Smooth muscle cell (in vitro differentiated cells): Measurements from ENCODE around the gene BRF1. TPM values are rescaled to one million over a fixed set of nuclear protein-coding genes. Genes with fewer than 3 reads are reported as not detected.

ENCODE experiments used
- DNase-seq: peaks from one replicate; lab custom pipeline; 2025; ENCODE audit not compliant: unreplicated experiment; lab: John Stamatoyannopoulos, UW
- H2AFZ ChIP-seq: fragments of 200-600 bp; sonication (generic); 2 replicates; pipeline ENCODE4 v1.6.0; 2016; ENCODE audit warnings: antibody characterized with exemption, low read depth, mild to moderate bottlenecking
- H3F3A ChIP-seq: fragments of 200-600 bp; sonication (generic); 2 replicates; pipeline ENCODE4 v1.6.0; 2017; ENCODE audit warnings: antibody characterized with exemption, low read depth
- H3K27ac ChIP-seq: fragments of 200-600 bp; sonication (generic); 2 replicates; pipeline ENCODE4 v1.5.1; 2016; ENCODE audit warnings: low read depth, mild to moderate bottlenecking
- H3K27me3 ChIP-seq: fragments of 200-600 bp; sonication (generic); 2 replicates; pipeline ENCODE4 v1.6.1; 2016; ENCODE audit warnings: low read depth, mild to moderate bottlenecking
- H3K36me3 ChIP-seq: fragments of 200-600 bp; sonication (generic); 2 replicates; pipeline ENCODE4 v1.5.1; 2016; ENCODE audit warnings: low read depth
- H3K4me1 ChIP-seq: fragments of 200-600 bp; sonication (generic); 2 replicates; pipeline ENCODE4 v1.5.1; 2016; ENCODE audit warnings: low read depth
- H3K4me2 ChIP-seq: fragments of 200-600 bp; sonication (generic); 2 replicates; pipeline ENCODE4 v1.6.0; 2016; ENCODE audit warnings: mild to moderate bottlenecking
- H3K4me3 ChIP-seq: fragments of 200-600 bp; sonication (generic); 2 replicates; pipeline ENCODE4 v1.5.1; 2016; ENCODE audit warnings: mild to moderate bottlenecking
- H3K79me2 ChIP-seq: fragments of 200-600 bp; sonication (generic); 2 replicates; pipeline ENCODE4 v1.6.0; 2016; ENCODE audit warnings: low read depth, mild to moderate bottlenecking
- H3K9ac ChIP-seq: fragments of 200-600 bp; sonication (generic); 2 replicates; pipeline ENCODE4 v1.6.0; 2016; ENCODE audit warnings: low read depth
- H3K9me3 ChIP-seq: fragments of 200-600 bp; sonication (generic); replicated peaks from 2 replicates; pipeline ENCODE4 v1.5.1; 2016; ENCODE audit warnings: low read depth
- H4K20me1 ChIP-seq: fragments of 200-600 bp; sonication (generic); 2 replicates; pipeline ENCODE4 v1.6.0; 2016; ENCODE audit warnings: low read depth
- CTCF ChIP-seq: fragments of 200-600 bp; sonication (generic); IDR thresholded peaks from 2 replicates; pipeline ENCODE4 v1.5.1; 2017; ENCODE audit warnings: borderline replicate concordance, mild to moderate bottlenecking, antibody characterized with exemption; ENCODE audit not compliant: insufficient read depth, poor library complexity, severe bottlenecking
- WGBS: methylation state at CpG from one replicate; pipeline ENCODE4 v1.1.7; 2016; ENCODE audit warnings: low lambda C conversion rate; 5-methylcytosine and 5-hydroxymethylcytosine counted together
- polyA plus RNA-seq: library from polyadenylated mRNA; unstranded; fragments of >200 nt; fragmentation: Nextera tagmentation; extraction: Ambion mirVana; gene quantifications from 2 replicates; pipeline ENCODE4 v1.2.1, GENCODE V29; 2016
- total RNA-seq: library from RNA; depleted of rRNA; stranded (reverse); fragments of >200 nt; gene quantifications from 2 replicates; pipeline ENCODE4 v1.2.3, GENCODE V29; 2014

The BRF1 gene
- total and polyA plus RNA-seq, 2 experiments from 2014 or later = 12.5 to 15.9 TPM

- no peak for TF ChIP-seq CTCF
- WGBS = 100% methylated on average over 9 of the region's 9 CpGs
- no peaks in the 10 kb centered on the region for H3K27me3 ChIP-seq
- H3F3A ChIP-seq = no peaks in the 10 kb centered on the region
- H3K9ac ChIP-seq = no peak overlapping the region
- H3K36me3 ChIP-seq = no peaks in the 10 kb centered on the region
- no peak overlapping the region for H3K27ac ChIP-seq
- peaks cover 55% of the 10 kb centered on the region for H3K79me2 ChIP-seq
- no peaks in the 10 kb centered on the region for H3K9me3 ChIP-seq
- H3K4me1 ChIP-seq = peaks cover 9% of the 10 kb centered on the region
- DNase-seq = no peak
- no peak overlapping the region for H3K4me2 ChIP-seq
- peaks cover 89% of the 10 kb centered on the region for H4K20me1 ChIP-seq
- H3K4me3 ChIP-seq = no peak overlapping the region
- H2AFZ ChIP-seq = no peak overlapping the region
Observed at GRCh38 chr14:105325303-105325702, 24.5 kb upstream of the BRF1 start.

GRCh38 chr14:105324871-105325270, 24.1 kb upstream of the BRF1 start:
- TF ChIP-seq CTCF = no peak
- peaks cover 91% of the 10 kb centered on the region for H4K20me1 ChIP-seq
- no peaks in the 10 kb centered on the region for H3K36me3 ChIP-seq
- H3K4me1 ChIP-seq = peaks cover 8% of the 10 kb centered on the region
- no peaks in the 10 kb centered on the region for H3F3A ChIP-seq
- no peak overlapping the region for H3K4me3 ChIP-seq
- H2AFZ ChIP-seq = no peak overlapping the region
- DNase-seq = no peak
- no peak overlapping the region for H3K27ac ChIP-seq
- H3K9me3 ChIP-seq = no peaks in the 10 kb centered on the region
- H3K79me2 ChIP-seq = peaks cover 59% of the 10 kb centered on the region
- 96% methylated on average over 11 of the region's 12 CpGs for WGBS
- H3K27me3 ChIP-seq = no peaks in the 10 kb centered on the region
- H3K9ac ChIP-seq = no peak overlapping the region
- no peak overlapping the region for H3K4me2 ChIP-seq

DNA sequence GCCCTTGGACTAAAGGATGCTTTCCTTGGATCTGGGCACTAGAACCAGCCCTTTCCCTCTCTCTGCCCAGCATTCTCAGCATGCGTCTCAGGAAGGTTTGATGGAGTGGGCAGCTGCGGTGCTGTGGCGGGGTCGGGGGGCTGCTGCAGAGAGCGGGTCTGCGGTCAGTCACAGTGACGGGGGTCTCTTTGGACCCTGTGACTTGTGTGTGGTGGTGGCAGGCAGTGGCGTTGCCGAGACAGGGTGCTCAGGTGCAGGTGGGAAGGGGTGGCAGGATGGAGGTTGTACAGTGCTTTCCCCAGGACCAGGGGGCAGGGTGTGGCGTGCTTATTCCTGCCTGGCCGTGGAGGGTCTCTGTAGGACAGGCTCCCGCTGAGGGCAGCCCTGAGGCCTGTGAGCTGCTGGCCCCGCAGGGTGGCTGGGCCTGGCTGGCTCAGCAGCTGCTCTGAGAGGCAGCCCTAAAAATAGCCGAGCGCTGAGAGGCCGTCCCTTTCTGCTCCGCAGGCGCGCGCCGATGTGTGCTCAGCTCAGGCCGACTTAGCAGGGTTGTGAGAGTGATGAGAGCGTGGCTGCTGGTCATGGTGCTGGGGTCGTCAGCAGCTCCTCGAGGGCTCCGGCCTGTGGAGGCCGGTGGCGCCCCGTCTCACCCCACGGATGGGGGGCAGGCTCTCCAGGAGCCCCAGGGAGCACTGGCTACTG, 23.4 kb upstream of the BRF1 start:
- no peak overlapping the region for H3K9ac ChIP-seq
- peaks cover 8% of the 10 kb centered on the region for H3K4me1 ChIP-seq
- no peak overlapping the region for H2AFZ ChIP-seq
- peaks cover 65% of the 10 kb centered on the region for H3K79me2 ChIP-seq
- 95% methylated on average over 30 of the region's 30 CpGs for WGBS
- H3K4me2 ChIP-seq = no peak overlapping the region
- no peak overlapping the region for H3K4me3 ChIP-seq
- H3K36me3 ChIP-seq = no peaks in the 10 kb centered on the region
- H3K27me3 ChIP-seq = no peaks in the 10 kb centered on the region
- no peaks in the 10 kb centered on the region for H3F3A ChIP-seq
- peaks cover 97% of the 10 kb centered on the region for H4K20me1 ChIP-seq
- H3K27ac ChIP-seq = no peak overlapping the region
- no peak for TF ChIP-seq CTCF
- H3K9me3 ChIP-seq = no peaks in the 10 kb centered on the region
- DNase-seq = no peak

DNA sequence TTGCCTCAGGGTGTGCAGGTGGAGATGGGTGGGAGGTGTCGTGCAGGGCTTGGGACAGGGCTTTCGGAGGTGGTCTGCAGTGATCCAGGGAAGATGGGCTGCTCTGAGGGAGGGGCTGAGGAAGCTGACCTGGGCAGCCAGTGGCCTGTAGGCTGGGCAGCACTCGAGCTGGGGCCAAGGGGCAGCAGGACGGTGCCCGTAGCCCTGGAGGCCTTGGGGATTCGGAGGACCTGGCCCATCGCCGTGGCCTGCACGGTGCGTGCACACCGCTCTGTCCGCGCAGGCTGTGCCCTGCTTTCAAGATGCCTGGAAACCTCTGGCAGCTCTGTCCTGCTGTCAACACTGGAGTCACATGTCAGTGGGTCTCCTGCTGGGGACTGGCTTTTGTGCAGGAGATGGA, 22.9 kb upstream of the BRF1 start:
- H3F3A ChIP-seq = no peaks in the 10 kb centered on the region
- H3K79me2 ChIP-seq = peaks cover 71% of the 10 kb centered on the region
- DNase-seq = no peak
- H3K27ac ChIP-seq = no peak overlapping the region
- H2AFZ ChIP-seq = no peak overlapping the region
- H3K4me3 ChIP-seq = no peak overlapping the region
- H3K4me1 ChIP-seq = peaks cover 8% of the 10 kb centered on the region
- no peaks in the 10 kb centered on the region for H3K36me3 ChIP-seq
- H3K27me3 ChIP-seq = no peaks in the 10 kb centered on the region
- peaks cover 98% of the 10 kb centered on the region for H4K20me1 ChIP-seq
- no peak overlapping the region for H3K9ac ChIP-seq
- no peak for TF ChIP-seq CTCF
- no peak overlapping the region for H3K4me2 ChIP-seq
- over 99% methylated on average over 13 of the region's 13 CpGs for WGBS
- H3K9me3 ChIP-seq = no peaks in the 10 kb centered on the region
